ENCODE measurements around the gene MAPK13. TPM values are rescaled to one million over a fixed set of nuclear protein-coding genes. Genes with fewer than 3 reads are reported as not detected.
"Not testable (repeated sequence)": the region's sequence is repeated elsewhere in the genome, so short reads cannot be mapped to it uniquely, and the experiment has no call there.

MAPK13 gene
- total RNA-seq, 1 experiment from 2014 or later = 0.89 TPM

DNA sequence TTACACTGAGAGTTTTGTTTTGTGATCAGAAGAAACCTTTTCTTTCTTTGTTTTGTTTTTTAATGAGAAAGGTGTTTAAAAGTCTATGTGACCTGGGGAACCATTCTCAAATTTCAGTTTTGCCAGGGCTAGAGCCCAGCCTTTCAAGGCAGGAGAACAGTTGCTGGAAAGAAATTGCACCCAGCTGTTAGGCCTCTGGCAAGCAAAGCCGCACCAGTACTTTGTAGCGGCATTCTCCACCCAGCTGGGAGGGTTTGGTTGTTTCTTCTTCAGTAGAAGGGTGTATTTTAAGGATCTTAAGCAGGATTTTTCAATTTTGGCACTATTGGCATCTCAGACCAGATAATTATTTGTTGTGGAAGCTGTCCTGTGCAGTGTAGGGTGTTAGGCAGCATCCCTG, 16.6 kb upstream of the MAPK13 start:
- DNase-seq (ENCODE audit: extremely low read depth, low read depth) = no peak

DNA sequence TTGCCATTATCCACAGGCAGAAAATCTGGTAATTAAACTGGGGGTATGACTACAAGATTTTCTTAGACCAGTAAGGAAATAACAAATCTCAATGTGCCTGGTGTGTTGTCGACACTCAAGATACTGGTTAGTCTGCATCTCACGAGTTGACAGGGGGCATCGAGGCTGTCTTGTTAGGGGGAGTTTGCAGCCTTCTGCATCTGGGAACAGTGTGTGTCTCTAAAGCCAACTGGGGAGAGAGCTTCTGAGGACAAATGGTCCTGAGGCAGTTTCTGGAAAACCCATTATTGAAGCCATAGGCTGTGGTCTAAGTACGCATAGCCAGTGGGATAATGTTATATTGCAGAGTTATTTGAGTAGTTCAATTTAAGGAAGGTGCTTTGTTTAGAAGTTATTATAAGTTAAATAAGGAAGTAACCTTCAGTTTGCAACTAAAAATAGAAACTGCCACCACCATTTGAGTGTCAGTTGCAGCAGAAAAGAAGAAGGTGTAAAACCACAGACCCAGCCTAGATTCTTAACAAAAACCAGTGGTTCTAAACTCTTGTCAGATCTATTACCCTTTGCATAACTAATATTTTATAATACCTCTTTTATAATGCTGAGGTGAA, 15.4 kb upstream of the MAPK13 start:
- DNase-seq (ENCODE audit: extremely low read depth, low read depth) = no peak

DNA sequence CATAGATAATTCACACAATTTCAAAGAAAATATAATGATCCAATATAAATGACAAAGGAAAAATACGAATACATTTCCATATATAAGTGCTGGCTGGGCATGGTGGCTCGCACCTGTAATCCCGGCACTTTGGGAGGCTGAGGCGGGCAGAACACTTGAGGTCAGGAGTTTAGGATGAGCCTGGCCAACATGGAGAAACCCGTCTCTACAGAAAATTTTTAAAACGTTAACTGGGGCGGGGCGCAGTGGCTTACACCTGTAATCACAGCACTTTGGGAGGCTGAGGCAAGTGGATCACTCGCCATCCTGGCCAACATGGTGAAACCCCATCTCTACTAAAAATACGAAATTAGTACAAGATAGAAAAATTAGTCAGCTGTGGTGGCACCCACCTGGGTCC, 14.9 kb upstream of the MAPK13 start:
- DNase-seq (ENCODE audit: extremely low read depth, low read depth) = no peak

GRCh38 chr6:36116066-36116864, 14.0 kb upstream of the MAPK13 start:
- no peak for DNase-seq (ENCODE audit: extremely low read depth, low read depth)

- DNase-seq (ENCODE audit: extremely low read depth, low read depth) = no peak
Observed at GRCh38 chr6:36116943-36117342, 13.4 kb upstream of the MAPK13 start.

DNA sequence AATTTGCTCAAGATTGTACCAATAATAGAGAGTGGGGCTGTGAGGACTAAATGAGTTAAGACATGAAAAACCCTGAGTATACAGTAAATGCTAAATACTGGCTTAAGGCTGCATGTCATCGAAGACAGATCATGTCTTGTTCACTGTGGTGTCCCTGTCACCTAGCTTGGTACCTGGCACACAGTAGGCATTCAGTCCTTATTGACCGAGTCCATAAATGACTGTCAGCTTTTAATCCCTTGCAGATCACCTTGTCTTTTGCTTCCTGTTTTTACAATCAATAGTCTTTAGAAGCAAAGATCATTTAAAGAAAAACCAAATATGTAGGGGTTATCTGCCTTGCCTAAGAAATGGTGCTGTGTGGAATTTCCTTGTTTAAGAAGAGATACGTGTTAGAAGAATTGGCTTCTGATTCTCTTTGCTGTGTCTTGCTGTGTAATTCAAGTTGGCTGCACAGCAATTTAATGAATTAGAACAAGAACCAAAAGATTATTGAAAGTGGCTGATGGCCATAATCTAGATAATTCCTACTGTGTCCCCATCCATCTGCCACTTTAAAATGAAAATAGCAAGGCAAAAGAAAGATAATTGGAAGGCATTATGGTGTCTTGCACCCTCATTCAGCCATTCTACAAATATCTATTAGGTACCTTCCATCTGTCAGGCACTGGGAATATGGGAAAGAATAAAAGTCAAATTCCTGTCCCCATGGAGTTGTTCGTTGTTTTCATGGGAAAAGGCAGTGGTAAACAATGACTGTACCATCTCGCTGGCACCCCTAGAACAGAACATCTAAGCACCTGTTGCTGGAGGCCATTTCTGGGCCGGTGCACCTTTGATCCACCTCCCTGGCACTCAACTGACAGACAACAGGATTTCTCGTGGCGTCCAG, 12.4 kb upstream of the MAPK13 start:
- DNase-seq (ENCODE audit: extremely low read depth, low read depth) = no peak

DNA sequence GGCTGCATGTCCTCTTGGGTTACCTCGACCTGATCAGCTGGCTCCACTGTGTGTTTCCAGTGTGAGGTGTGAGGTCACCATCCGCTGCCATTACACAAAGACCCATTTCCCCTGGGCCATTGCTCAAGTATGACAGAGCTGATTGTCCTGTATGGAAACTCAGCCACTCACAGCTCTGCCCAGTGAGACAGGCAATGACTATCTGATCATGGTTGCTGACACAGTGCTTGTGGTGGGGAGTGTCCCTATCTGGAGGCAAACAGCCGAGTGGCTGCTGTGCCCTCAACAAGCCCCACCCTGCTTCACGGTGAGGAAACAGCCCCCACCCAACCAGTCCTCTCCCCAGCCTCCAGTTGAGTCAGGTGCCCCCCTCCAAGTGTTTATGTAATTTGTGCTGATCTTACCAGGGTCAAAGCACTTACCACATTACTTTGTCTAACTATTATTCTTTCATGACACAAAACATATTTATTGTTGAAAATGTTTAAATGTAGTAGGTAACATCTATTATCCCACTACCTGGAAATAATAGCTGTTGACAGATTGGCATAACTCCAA, 11.7 kb upstream of the MAPK13 start:
- no peak for DNase-seq (ENCODE audit: extremely low read depth, low read depth)

DNA sequence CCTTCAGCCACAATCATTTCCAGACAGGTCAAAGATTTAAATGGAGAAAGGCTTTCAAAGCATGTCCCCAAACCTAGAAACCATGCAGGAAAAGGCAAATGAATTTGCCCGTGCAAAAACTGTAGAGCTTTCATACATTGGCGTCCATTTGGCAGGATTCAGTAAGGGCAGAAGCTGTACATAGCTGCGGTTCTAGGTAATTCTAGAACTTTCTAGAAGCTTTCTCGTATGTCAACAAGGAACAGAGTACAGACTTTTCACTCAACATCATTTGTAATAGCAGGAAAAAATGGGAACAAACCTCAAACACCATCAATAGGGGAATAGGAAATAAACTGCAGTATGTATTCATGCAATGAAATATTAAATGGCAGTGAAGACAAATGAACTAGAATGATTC, 11.1 kb upstream of the MAPK13 start:
- no peak for DNase-seq (ENCODE audit: extremely low read depth, low read depth)

DNA sequence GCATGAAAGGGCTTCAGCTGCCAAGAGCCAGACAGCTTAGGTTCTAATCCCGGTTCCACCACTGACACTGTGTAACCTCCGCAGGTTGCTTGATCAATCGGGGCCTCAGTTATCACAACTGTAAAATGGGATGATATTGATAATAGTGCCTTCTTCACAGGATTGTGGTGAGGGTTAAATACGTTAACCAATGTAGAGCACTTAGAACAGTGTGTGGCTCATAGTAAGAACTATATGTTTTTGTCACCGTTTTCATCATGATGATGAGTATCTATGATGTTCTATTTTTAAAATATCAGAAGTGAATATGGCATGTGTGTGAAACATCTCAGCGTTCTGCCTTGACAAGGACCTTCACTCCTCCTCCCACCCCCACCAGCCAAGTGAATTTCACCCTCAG, 10.3 kb upstream of the MAPK13 start:
- DNase-seq (ENCODE audit: extremely low read depth, low read depth) = no peak

DNA sequence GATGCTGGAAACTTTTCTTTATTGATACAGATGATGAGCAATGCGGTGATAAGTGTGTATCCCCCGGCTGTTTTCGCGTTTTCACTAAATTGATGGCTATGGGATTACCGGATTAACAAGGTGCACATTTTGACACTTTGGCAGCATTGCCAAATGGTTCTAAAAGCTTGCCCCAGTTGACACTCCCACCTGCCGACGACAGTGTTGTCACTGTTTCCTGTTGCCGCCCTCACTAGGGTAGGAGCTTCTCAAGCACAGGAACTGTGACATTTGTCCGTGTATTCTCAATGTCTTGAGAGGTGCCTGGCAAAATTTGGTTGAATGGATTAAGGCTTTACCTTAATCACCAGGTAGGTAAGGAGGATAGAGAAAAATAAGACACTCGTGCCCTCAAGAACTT, 9.8 kb upstream of the MAPK13 start:
- DNase-seq (ENCODE audit: extremely low read depth, low read depth) = no peak

DNA sequence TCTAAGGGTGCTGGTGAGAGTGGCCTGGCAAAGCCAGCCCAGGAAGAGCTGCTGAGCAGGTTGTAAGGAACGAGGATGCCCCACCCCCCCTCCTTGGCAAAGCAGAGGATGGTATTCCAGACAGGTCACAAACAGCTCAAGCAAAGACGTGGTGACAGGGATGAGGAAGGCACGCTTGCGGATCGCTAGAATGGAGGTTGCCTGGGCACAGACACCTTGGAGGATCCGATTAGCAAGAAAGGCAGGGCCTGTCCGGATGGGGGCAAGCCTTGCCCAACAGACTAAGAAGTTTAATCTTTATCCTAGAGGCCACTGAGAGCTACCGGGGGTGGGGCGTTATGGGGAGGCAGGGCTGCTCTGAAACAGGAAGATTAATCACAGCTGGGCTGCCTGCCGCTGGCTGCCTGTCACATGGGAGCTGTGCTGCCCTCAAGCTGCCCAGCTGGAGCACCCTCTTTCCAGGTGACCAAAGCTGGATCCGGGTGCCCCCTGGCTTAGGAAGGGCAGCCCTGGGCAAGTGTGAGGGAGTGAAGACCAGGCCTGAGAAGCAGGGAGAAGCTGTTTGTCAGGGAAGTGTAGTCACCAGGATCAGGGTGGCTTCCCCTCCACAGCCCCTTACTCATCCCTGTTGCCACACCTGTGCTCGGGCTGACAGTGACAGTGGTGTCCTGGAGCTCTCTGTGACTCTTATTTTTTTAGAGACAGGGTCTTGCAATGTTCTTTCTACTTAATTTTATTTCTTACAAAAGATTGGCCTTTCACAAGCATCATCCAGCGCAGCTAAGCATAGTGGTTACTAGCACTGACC, 9.1 kb upstream of the MAPK13 start:
- DNase-seq (ENCODE audit: extremely low read depth, low read depth) = no peak

- no peak for DNase-seq (ENCODE audit: extremely low read depth, low read depth)
Observed at GRCh38 chr6:36121787-36122494, 8.4 kb upstream of the MAPK13 start.

DNA sequence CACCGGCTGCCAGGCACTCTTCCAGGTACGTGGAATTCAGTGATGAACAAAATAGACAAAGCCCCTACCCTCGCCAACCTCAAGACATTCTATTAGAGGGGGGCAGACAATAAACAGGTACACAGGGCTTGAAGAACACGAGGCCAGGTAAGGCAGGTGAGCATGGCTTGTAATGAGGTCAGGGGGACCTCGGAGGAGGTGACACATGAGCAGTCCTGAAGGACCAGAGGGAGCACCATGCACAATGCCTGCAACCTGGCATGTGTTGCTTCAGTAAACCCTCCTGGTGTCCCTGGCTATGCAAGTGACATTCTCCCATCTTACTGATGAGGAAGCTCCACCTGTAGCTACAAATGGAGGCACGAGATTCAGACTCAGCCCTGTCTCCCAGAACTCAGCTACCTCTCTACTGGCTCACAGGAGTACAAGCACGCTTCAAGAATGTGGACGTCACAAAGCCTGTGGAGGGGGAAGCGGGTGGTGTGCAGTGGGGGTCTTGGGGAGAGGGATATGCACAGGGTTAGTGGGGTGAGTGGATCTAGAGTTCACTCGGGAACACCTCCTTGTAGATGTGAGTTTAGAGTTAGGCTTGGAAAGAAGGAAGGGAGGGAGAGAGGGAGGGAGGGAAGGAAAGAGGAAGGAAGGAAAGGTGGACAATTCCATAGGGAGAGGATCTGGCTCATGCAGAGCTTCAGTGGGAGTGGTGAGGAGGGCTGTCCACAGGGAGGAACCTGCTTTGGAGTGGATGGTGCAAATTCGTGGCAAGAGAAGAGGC, 7.6 kb upstream of the MAPK13 start:
- DNase-seq (ENCODE audit: extremely low read depth, low read depth) = no peak

DNA sequence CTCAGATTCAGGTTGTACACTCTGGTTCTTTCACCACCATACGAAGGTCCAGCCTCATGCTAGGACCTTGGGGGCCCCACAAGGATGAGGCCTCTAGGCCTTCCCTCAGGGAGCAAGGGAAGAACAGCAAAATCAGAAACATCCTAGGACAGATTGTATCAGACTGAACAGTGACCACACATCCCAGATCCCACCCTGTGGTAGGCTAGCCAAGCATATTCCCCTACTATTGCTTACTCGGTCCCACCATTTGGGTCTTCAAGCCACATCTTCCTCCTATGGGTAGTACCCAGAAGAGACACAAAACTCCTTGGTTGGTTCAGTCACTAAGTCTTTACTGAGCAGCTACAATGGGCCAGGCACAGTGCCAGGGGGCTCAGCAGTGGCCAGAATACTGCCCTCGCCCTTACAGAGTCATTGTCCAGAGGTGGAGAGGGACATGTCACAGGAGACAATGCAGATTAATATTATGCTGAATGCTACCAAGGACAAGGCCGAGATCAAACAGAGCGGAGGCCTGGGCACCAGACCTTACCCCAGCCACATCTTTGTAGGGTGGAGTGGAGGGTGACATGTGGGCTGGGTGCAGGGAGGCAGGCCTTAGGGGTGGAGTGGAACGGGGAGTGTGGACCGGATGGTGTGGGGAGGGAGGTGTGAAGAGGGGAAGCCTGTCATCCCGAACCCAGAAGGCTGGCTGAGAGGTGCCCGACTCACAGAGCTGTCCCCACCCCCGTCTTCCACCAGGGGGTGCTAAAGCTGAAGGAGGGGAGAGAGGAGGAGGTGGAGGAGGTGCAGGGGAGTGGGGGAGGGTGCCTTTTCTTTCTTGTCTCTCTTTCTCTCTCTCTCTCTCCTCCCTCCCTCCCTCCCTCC, 6.8 kb upstream of the MAPK13 start:
- peak; percentile 75 for DNase-seq (ENCODE audit: extremely low read depth, low read depth)

DNA sequence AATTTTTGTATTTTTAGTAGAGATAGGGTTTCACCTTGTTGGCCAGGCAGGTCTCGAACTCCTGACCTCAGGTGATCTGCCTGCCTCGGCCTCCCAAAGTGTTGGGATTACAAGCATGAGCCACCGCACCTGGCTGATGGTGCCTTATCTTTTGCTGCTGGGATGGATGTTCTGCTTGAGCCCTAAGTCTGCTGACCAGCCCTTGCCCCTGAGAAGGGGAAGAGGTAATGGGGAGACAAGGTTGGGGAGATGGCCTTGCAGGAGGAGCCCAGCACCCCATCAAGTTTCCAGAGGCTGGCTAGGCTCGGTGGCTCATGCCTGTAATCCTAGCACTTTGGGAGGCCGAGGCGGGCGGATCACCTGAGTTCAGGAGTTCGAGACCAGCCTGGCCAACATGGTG, 6.0 kb upstream of the MAPK13 start:
- DNase-seq (ENCODE audit: extremely low read depth, low read depth) = not testable (repeated sequence)

DNA sequence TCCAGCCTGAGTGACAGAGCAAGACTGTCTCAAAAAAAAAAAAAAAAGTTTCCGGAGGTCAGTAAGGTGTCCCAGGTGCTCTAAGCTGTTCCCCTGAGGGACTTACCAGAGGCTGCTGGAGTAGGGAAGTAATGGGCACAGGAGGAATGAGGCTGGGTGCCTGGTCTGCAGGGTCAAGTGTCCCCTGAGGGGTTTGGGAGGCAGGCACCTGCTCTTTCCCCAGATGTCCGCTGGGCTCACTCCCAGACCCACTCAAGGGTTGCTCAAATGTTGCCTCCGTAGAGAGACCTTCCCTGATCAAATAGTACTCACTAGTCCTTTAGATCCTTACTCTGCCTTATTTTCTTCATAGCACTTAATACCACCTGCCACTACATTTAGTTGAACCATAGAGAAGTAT, 5.4 kb upstream of the MAPK13 start:
- no peak for DNase-seq (ENCODE audit: extremely low read depth, low read depth)

DNA sequence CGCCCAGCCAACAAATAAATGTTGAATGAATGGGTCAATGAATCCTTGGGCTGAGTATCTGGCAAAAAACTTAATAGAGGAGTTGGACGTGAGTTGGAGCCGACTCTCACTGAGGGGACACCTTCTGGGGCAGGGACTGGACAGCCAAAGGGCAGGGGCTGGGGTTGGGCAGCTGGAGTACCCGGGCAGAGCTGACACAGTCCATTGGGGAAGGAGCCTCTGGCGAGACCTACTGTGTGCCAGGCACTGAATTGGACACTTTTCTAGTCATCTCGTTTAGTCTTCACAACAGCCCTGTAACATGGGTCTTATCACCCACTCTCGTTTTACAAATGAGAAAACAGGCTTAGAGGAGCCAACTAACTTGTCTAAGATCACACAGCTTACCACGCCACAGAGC, 4.7 kb upstream of the MAPK13 start:
- no peak for DNase-seq (ENCODE audit: extremely low read depth, low read depth)

DNA sequence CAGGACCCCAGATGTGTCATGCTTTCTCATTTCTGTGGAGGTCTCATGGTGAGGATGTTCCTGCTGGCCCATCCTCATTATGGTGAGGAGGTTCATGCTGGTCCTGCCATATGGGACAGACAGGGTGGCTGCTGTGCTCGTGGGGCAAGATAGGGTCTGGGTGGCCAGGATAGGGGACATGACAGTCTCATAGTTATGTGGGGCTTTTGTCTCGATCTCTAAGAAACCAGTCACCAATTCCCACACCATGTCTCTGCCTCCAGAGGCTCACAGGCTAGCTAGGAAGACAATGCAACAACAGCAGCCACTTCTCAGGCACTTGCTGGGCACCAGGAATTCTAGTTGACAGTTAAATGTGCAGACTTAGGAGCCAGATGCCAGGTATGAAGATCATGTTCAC, 4.2 kb upstream of the MAPK13 start:
- no peak for DNase-seq (ENCODE audit: extremely low read depth, low read depth)

All from NCI-H460 (cell line).